Measurements from ENCODE around the gene GUCD1.

- TF ChIP-seq CTCF (IDR thresholded peaks at IDR 0.05), result no peak
- no peak for TF ChIP-seq POLR2A (IDR thresholded peaks at IDR 0.05)
Measured at GRCh38 chr22:24503843-24504338, 51.0 kb downstream of the GUCD1 start.

Measured in esophagus squamous epithelium (tissue), 4 donors.